Loucy (cell line): ENCODE measurements around the gene PAK2.

ENCODE experiments used
- H2AFZ ChIP-seq: fragments of 200-600 bp; sonication (generic); 2 replicates; pipeline ENCODE4 v1.6.0; 2016; ENCODE audit warnings: antibody characterized with exemption, mild to moderate bottlenecking, low read length, moderate library complexity
- H3F3A ChIP-seq: fragments of 200-600 bp; 2 replicates; pipeline ENCODE4 v1.6.0; 2016; ENCODE audit warnings: antibody characterized with exemption, low read depth, mild to moderate bottlenecking
- H3K27me3 ChIP-seq: fragments of 200-600 bp; sonication (generic); 2 replicates; pipeline ENCODE4 v1.6.1; 2014; ENCODE audit warnings: low read length, mild to moderate bottlenecking; ENCODE audit not compliant: insufficient read depth, poor library complexity, severe bottlenecking
- H3K36me3 ChIP-seq: fragments of 200-600 bp; sonication (generic); 2 replicates; pipeline ENCODE4 v1.6.1; 2016; ENCODE audit warnings: low read length; ENCODE audit not compliant: insufficient read depth
- H3K4me1 ChIP-seq: fragments of 200-600 bp; sonication (generic); 2 replicates; pipeline ENCODE4 v1.5.1; 2014; ENCODE audit warnings: low read length, mild to moderate bottlenecking; ENCODE audit not compliant: insufficient read depth, poor library complexity, severe bottlenecking
- H3K4me2 ChIP-seq: fragments of 200-600 bp; sonication (generic); 2 replicates; pipeline ENCODE4 v1.6.0; 2014; ENCODE audit warnings: antibody characterized with exemption, low read length, low read depth, mild to moderate bottlenecking; ENCODE audit not compliant: poor library complexity, severe bottlenecking
- H3K4me3 ChIP-seq: fragments of 200-600 bp; sonication (generic); 2 replicates; pipeline ENCODE4 v1.5.1; 2014; ENCODE audit warnings: low read length, mild to moderate bottlenecking, mixed read lengths; ENCODE audit not compliant: poor library complexity, severe bottlenecking
- H3K79me2 ChIP-seq: fragments of 200-600 bp; sonication (generic); 2 replicates; pipeline ENCODE4 v1.6.1; 2014; ENCODE audit warnings: low read length; ENCODE audit not compliant: insufficient read depth
- H3K9ac ChIP-seq: fragments of 200-600 bp; sonication (generic); 2 replicates; pipeline ENCODE4 v1.6.0; 2014; ENCODE audit warnings: mild to moderate bottlenecking, low read depth, low read length, moderate library complexity; ENCODE audit not compliant: poor library complexity, severe bottlenecking
- H3K9me2 ChIP-seq: fragments of 200-600 bp; sonication (generic); replicated peaks from 2 replicates; pipeline ENCODE4 v1.6.1; 2016; ENCODE audit warnings: low read depth, low read length, mixed read lengths
- H3K9me3 ChIP-seq: fragments of 200-600 bp; sonication (generic); 2 replicates; pipeline ENCODE4 v1.6.1; 2014; ENCODE audit warnings: mild to moderate bottlenecking, antibody characterized with exemption, low read length, low read depth; ENCODE audit not compliant: insufficient read depth
- H4K20me1 ChIP-seq: fragments of 200-600 bp; sonication (generic); 2 replicates; pipeline ENCODE4 v1.6.0; 2014; ENCODE audit warnings: antibody characterized with exemption, low read length, mild to moderate bottlenecking; ENCODE audit not compliant: insufficient read depth, poor library complexity, severe bottlenecking
- CTCF ChIP-seq: fragments of 200-600 bp; sonication (generic); conservative IDR thresholded peaks from 2 replicates; pipeline ENCODE4 v1.5.1; 2014; ENCODE audit warnings: mild to moderate bottlenecking, antibody characterized with exemption, low read length
- EZH2phosphoT487 ChIP-seq: fragments of 200-600 bp; IDR thresholded peaks from 2 replicates; pipeline ENCODE4 v1.6.1; 2018; ENCODE audit warnings: antibody characterized with exemption, mild to moderate bottlenecking, moderate library complexity, borderline replicate concordance

The PAK2 gene

GRCh38 chr3:196772102-196772501 lies 32.4 kb downstream of the PAK2 start:
- Histone ChIP-seq H3K36me3 (0 out of 2 replicates have a peak, but pooled peaks cover 3% of the 10 kb centered on the region), H3K27me3 (no peaks in the 10 kb centered on the region), H3K9me3 (no peaks in the 10 kb centered on the region), H3F3A (no peaks in the 10 kb centered on the region), H3K9me2 (no peaks in the 10 kb centered on the region), H3K4me3 (no peak overlapping the region), H2AFZ (no peak overlapping the region), H3K4me2 (no peak overlapping the region), H3K79me2 (peaks cover 92% of the 10 kb centered on the region), H3K4me1 (peaks cover 31% of the 10 kb centered on the region), H4K20me1 (peaks cover 72% of the 10 kb centered on the region), H3K9ac (no peak overlapping the region)
- TF ChIP-seq EZH2phosphoT487 (no peak), CTCF (no peak)

GRCh38 chr3:196772897-196773296 lies 33.2 kb downstream of the PAK2 start:
- TF ChIP-seq CTCF (no peak), EZH2phosphoT487 (no peak)
- H3K27me3 ChIP-seq: no peaks in the 10 kb centered on the region
- no peaks in the 10 kb centered on the region for H3K9me3 ChIP-seq
- no peak overlapping the region for H3K4me2 ChIP-seq
- H3K4me3 ChIP-seq: no peak overlapping the region
- peaks cover 77% of the 10 kb centered on the region for H4K20me1 ChIP-seq
- H3K79me2 ChIP-seq: peaks cover 92% of the 10 kb centered on the region
- no peaks in the 10 kb centered on the region for H3K9me2 ChIP-seq
- H3K4me1 ChIP-seq: peaks cover 31% of the 10 kb centered on the region
- H3F3A ChIP-seq: no peaks in the 10 kb centered on the region
- no peak overlapping the region for H3K9ac ChIP-seq
- H2AFZ ChIP-seq: no peak overlapping the region
- H3K36me3 ChIP-seq: peaks cover 3% of the 10 kb centered on the region; the same call in 1 of the 2 replicates

- H3K9me2 ChIP-seq: no peaks in the 10 kb centered on the region
- no peak overlapping the region for H3K9ac ChIP-seq
- no peak overlapping the region for H2AFZ ChIP-seq
- H3K4me2 ChIP-seq: peak overlapping the region; percentile 27
- H3K4me3 ChIP-seq: no peak overlapping the region
- H3F3A ChIP-seq: no peaks in the 10 kb centered on the region
- H3K79me2 ChIP-seq: peaks cover 94% of the 10 kb centered on the region
- no peak for TF ChIP-seq CTCF
- TF ChIP-seq EZH2phosphoT487: no peak
- peaks cover 41% of the 10 kb centered on the region for H3K4me1 ChIP-seq
- H3K27me3 ChIP-seq: no peaks in the 10 kb centered on the region
- H3K36me3 ChIP-seq: no peaks in the 10 kb centered on the region; the same call in 1 of the 2 replicates
- H4K20me1 ChIP-seq: peaks cover 78% of the 10 kb centered on the region
- H3K9me3 ChIP-seq: no peaks in the 10 kb centered on the region
Measured at GRCh38 chr3:196774191-196774820, 34.6 kb downstream of the PAK2 start.
